ENCODE measurements around the gene UBN1.

UBN1 gene

GRCh38 chr16:4913774-4914525 lies 66.7 kb downstream of the UBN1 start:
- Histone ChIP-seq H3K9me3 (ENCODE audit: insufficient read depth, low read depth, low read length) (no peaks in the 10 kb centered on the region), H3K27me3 (ENCODE audit: insufficient read depth, low read length) (no peaks in the 10 kb centered on the region)

GRCh38 chr16:4914528-4915225 lies 67.4 kb downstream of the UBN1 start:
- H3K9ac ChIP-seq (ENCODE audit: low read depth, low read length): no peak overlapping the region
- no peak overlapping the region for H3K27ac ChIP-seq (ENCODE audit: low read depth, low read length)

More at GRCh38 chr16:4913774-4914525, 66.7 kb downstream of the UBN1 start:
- 91% methylated on average over 15 of the region's 15 CpGs for WGBS
- Histone ChIP-seq H3K4me3 (ENCODE audit: low read length) (no peak overlapping the region), H3K9ac (ENCODE audit: low read depth, low read length) (no peak overlapping the region), H3K27ac (ENCODE audit: low read depth, low read length) (no peak overlapping the region), H3K4me1 (ENCODE audit: insufficient read depth, low read length) (peaks cover 3% of the 10 kb centered on the region; the same call in 1 of the 2 replicates), H3K36me3 (ENCODE audit: insufficient read depth, low read length) (no peaks in the 10 kb centered on the region)

GRCh38 chr16:4915226-4915761 lies 68.0 kb downstream of the UBN1 start:
- Histone ChIP-seq H3K4me3 (ENCODE audit: low read length) (no peak overlapping the region), H3K9me3 (ENCODE audit: insufficient read depth, low read depth, low read length) (no peaks in the 10 kb centered on the region), H3K27ac (ENCODE audit: low read depth, low read length) (no peak overlapping the region), H3K27me3 (ENCODE audit: insufficient read depth, low read length) (no peaks in the 10 kb centered on the region), H3K4me1 (ENCODE audit: insufficient read depth, low read length) (peaks cover 3% of the 10 kb centered on the region; the same call in 1 of the 2 replicates), H3K9ac (ENCODE audit: low read depth, low read length) (no peak overlapping the region), H3K36me3 (ENCODE audit: insufficient read depth, low read length) (no peaks in the 10 kb centered on the region)
- 91% methylated on average over 11 of the region's 11 CpGs for WGBS

More at GRCh38 chr16:4914528-4915225, 67.4 kb downstream of the UBN1 start:
- Histone ChIP-seq H3K9me3 (ENCODE audit: insufficient read depth, low read depth, low read length) (no peaks in the 10 kb centered on the region), H3K27me3 (ENCODE audit: insufficient read depth, low read length) (no peaks in the 10 kb centered on the region), H3K4me1 (ENCODE audit: insufficient read depth, low read length) (peaks cover 3% of the 10 kb centered on the region; the same call in 1 of the 2 replicates), H3K4me3 (ENCODE audit: low read length) (no peak overlapping the region), H3K36me3 (ENCODE audit: insufficient read depth, low read length) (no peaks in the 10 kb centered on the region)
- WGBS: 95% methylated on average over 6 of the region's 7 CpGs

- H3K9me3 ChIP-seq (ENCODE audit: insufficient read depth, low read depth, low read length): no peaks in the 10 kb centered on the region
- no peaks in the 10 kb centered on the region for H3K27me3 ChIP-seq (ENCODE audit: insufficient read depth, low read length)
- no peaks in the 10 kb centered on the region for H3K36me3 ChIP-seq (ENCODE audit: insufficient read depth, low read length)
- peaks cover 3% of the 10 kb centered on the region; the same call in 1 of the 2 replicates for H3K4me1 ChIP-seq (ENCODE audit: insufficient read depth, low read length)
- no peak overlapping the region for H3K27ac ChIP-seq (ENCODE audit: low read depth, low read length)
- WGBS: 77% methylated on average over 4 of the region's 4 CpGs
- H3K4me3 ChIP-seq (ENCODE audit: low read length): no peak overlapping the region
- no peak overlapping the region for H3K9ac ChIP-seq (ENCODE audit: low read depth, low read length)
Measured at GRCh38 chr16:4917117-4917516, 69.8 kb downstream of the UBN1 start.

- Histone ChIP-seq H3K4me1 (ENCODE audit: insufficient read depth, low read length) (peaks cover 3% of the 10 kb centered on the region; the same call in 1 of the 2 replicates), H3K27me3 (ENCODE audit: insufficient read depth, low read length) (no peaks in the 10 kb centered on the region), H3K9ac (ENCODE audit: low read depth, low read length) (no peak overlapping the region), H3K27ac (ENCODE audit: low read depth, low read length) (no peak overlapping the region; the same call in 1 of the 2 replicates), H3K9me3 (ENCODE audit: insufficient read depth, low read depth, low read length) (no peaks in the 10 kb centered on the region), H3K4me3 (ENCODE audit: low read length) (no peak overlapping the region), H3K36me3 (ENCODE audit: insufficient read depth, low read length) (no peaks in the 10 kb centered on the region)
- WGBS: 71% methylated on average over 13 of the region's 13 CpGs
Measured at GRCh38 chr16:4918781-4919251, 71.5 kb downstream of the UBN1 start.

GRCh38 chr16:4920826-4921225 lies 73.5 kb downstream of the UBN1 start:
- 88% methylated on average over 5 of the region's 5 CpGs for WGBS
- peaks cover 13% of the 10 kb centered on the region; the same call in 1 of the 2 replicates for H3K4me1 ChIP-seq (ENCODE audit: insufficient read depth, low read length)

GRCh38 chr16:4922721-4923342 lies 75.6 kb downstream of the UBN1 start:
- Histone ChIP-seq H3K36me3 (ENCODE audit: insufficient read depth, low read length) (peaks cover 10% of the 10 kb centered on the region), H3K4me1 (ENCODE audit: insufficient read depth, low read length) (peaks cover 13% of the 10 kb centered on the region; the same call in 1 of the 2 replicates), H3K27ac (ENCODE audit: low read depth, low read length) (no peak overlapping the region), H3K9me3 (ENCODE audit: insufficient read depth, low read depth, low read length) (peaks cover 7% of the 10 kb centered on the region), H3K9ac (ENCODE audit: low read depth, low read length) (no peak overlapping the region), H3K4me3 (ENCODE audit: low read length) (no peak overlapping the region), H3K27me3 (ENCODE audit: insufficient read depth, low read length) (no peaks in the 10 kb centered on the region)
- WGBS: 90% methylated on average over 18 of the region's 18 CpGs

More at GRCh38 chr16:4920826-4921225, 73.5 kb downstream of the UBN1 start:
- Histone ChIP-seq H3K4me3 (ENCODE audit: low read length) (no peak overlapping the region), H3K9me3 (ENCODE audit: insufficient read depth, low read depth, low read length) (no peaks in the 10 kb centered on the region), H3K27ac (ENCODE audit: low read depth, low read length) (no peak overlapping the region), H3K36me3 (ENCODE audit: insufficient read depth, low read length) (no peaks in the 10 kb centered on the region), H3K27me3 (ENCODE audit: insufficient read depth, low read length) (no peaks in the 10 kb centered on the region), H3K9ac (ENCODE audit: low read depth, low read length) (no peak overlapping the region)

- WGBS: 96% methylated on average over 4 of the region's 6 CpGs
- H3K27ac ChIP-seq (ENCODE audit: low read depth, low read length): no peak overlapping the region
- peaks cover 10% of the 10 kb centered on the region; the same call in 1 of the 2 replicates for H3K4me1 ChIP-seq (ENCODE audit: insufficient read depth, low read length)
- peaks cover 12% of the 10 kb centered on the region for H3K36me3 ChIP-seq (ENCODE audit: insufficient read depth, low read length)
- no peak overlapping the region for H3K4me3 ChIP-seq (ENCODE audit: low read length)
- H3K9ac ChIP-seq (ENCODE audit: low read depth, low read length): no peak overlapping the region
- no peaks in the 10 kb centered on the region for H3K27me3 ChIP-seq (ENCODE audit: insufficient read depth, low read length)
- H3K9me3 ChIP-seq (ENCODE audit: insufficient read depth, low read depth, low read length): peaks cover 7% of the 10 kb centered on the region
Measured at GRCh38 chr16:4923853-4924252, 76.6 kb downstream of the UBN1 start.

- no peak overlapping the region for H3K4me3 ChIP-seq (ENCODE audit: low read length)
- H3K27me3 ChIP-seq (ENCODE audit: insufficient read depth, low read length): no peaks in the 10 kb centered on the region
- peak overlapping the region; percentile 55 for H3K27ac ChIP-seq (ENCODE audit: low read depth, low read length)
- H3K9me3 ChIP-seq (ENCODE audit: insufficient read depth, low read depth, low read length): peaks cover 7% of the 10 kb centered on the region
- H3K36me3 ChIP-seq (ENCODE audit: insufficient read depth, low read length): peaks cover 12% of the 10 kb centered on the region
- H3K9ac ChIP-seq (ENCODE audit: low read depth, low read length): peak overlapping the region; percentile 25; the same call in 1 of the 2 replicates
- peaks cover 10% of the 10 kb centered on the region; the same call in 1 of the 2 replicates for H3K4me1 ChIP-seq (ENCODE audit: insufficient read depth, low read length)
- 64% methylated on average over 12 of the region's 12 CpGs for WGBS
Measured at GRCh38 chr16:4924593-4925292, 77.5 kb downstream of the UBN1 start.

GRCh38 chr16:4925293-4925607 lies 78.0 kb downstream of the UBN1 start:
- Histone ChIP-seq H3K27me3 (ENCODE audit: insufficient read depth, low read length) (no peaks in the 10 kb centered on the region), H3K27ac (ENCODE audit: low read depth, low read length) (no peak overlapping the region), H3K36me3 (ENCODE audit: insufficient read depth, low read length) (peaks cover 12% of the 10 kb centered on the region), H3K9me3 (ENCODE audit: insufficient read depth, low read depth, low read length) (peaks cover 7% of the 10 kb centered on the region), H3K4me3 (ENCODE audit: low read length) (no peak overlapping the region), H3K9ac (ENCODE audit: low read depth, low read length) (no peak overlapping the region; the same call in 1 of the 2 replicates), H3K4me1 (ENCODE audit: insufficient read depth, low read length) (peaks cover 10% of the 10 kb centered on the region; the same call in 1 of the 2 replicates)
- WGBS: 75% methylated on average over 5 of the region's 5 CpGs

All from HUES64 (cell line).